Suppressor macrophage (primary cell): ENCODE data around the gene SLC25A21.
"Not testable (repeated sequence)": the region's sequence is repeated elsewhere in the genome, so short reads cannot be mapped to it uniquely, and the experiment has no call there.

ENCODE experiments used
- DNase-seq, 4 experiments: peaks; one replicate each; pipeline ENCODE4 v3.0.0-alpha.2; 2020 to 2022
- total RNA-seq, 17 experiments: gene quantifications; one replicate each; lab custom pipeline; 2026; ENCODE audit warnings: mixed read lengths in 6 of 17, inconsistent platforms in 3 of 17; lab: John Stamatoyannopoulos, UW

SLC25A21 gene
- total RNA-seq = 0 to 2.9 (median 0) reads per million in 17 experiments

GRCh38 chr14:37172024-37172869 lies at the start of gene SLC25A21:
Gene SLC25A21, minus strand, starts transcription at chr14:37172606.
- peak in 3 of 4 experiments; percentile 8 to 12 (median 9) for DNase-seq

DNA sequence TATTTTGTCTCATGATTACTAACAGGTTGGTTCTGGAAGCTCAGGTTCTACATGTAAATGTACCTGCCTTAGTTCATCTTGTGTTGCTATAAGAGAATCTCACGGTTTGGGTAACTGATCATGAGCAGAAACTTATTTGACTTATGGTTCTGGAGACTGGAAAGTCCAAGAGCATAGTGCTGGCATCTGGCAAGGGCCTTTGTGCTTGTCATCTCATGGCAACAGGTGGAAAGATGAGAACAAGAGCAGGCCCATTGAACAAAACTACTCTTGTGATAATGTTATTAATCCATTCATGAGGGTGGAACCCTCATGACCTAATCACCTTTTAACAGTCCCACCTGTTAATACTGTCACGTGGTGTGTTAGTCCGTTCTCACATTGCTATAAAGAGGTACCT lies 48.7 kb upstream of the SLC25A21 start:
- no peak for DNase-seq

GRCh38 chr14:37215345-37215744 lies 42.9 kb upstream of the SLC25A21 start:
- no peak for DNase-seq

DNA sequence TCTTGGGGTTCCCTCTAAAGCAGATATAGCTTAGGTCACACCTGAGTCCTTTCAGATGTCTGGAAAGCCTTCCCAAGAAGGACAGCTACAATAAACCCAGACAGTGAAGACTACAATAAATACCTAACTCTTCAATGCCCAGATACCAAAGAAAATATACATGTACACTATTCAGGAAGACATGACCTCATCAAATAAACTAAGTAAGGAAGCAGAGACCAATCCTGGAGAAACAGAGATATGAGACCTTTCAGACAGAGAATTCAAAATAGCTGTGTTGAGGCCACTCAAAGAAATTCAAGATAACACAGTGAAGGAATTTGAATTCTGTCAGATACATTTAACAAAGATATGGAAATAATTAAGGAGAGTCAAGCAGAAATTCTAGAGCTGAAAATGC lies 40.6 kb upstream of the SLC25A21 start:
- no peak for DNase-seq

- no peak for DNase-seq
These were observed 38.0 kb upstream of the SLC25A21 start for GRCh38 chr14:37210448-37210847.

- not testable (repeated sequence) for DNase-seq
These were observed 37.2 kb upstream of the SLC25A21 start for GRCh38 chr14:37209617-37210016.

DNA sequence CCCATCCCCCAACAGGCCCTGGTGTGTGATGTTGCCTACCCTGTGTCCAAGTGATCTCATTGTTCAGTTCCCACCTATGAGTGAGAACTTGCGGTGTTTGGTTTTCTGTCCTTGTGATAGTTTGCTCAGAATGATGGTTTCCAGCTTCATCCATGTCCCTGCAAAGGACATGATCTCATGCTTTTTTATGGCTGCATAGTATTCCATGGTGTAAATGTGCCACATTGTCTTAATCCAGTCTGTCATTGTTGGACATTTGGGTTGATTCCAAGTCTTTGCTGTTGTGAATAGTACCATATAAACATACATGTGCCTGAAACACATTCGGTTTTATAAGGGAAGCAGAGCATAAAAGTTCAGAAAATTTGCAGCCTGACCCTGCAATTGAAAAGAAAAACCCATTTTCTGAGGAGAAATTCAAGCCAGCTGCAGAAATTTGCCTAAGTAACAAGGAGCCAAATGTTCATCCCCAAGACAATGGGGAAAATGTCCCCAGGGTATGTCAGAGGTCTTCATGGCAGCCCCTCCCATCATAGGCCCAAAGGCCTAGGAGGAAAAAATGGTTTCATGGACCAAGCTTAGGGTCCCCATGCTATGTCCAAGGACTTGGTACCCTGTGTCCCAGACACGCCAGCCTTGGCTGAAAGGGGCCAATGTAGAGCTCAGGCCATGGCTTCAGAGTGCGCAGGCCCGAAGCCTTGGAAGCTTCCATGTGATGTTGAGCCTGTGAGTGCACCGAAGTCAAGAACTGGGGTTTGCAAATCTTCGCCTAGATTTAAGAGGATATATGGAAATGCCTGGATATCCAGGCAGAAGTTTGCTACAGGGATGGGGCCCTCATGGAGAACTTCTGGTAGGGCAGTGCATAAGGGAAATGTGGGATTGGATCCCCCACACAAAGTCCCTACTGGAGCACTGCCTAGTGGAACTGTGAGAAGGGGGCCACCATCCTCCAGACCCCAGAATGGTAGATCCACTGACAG lies 33.5 kb upstream of the SLC25A21 start:
- DNase-seq = not testable (repeated sequence)

GRCh38 chr14:37203423-37203822 lies 31.0 kb upstream of the SLC25A21 start:
- no peak for DNase-seq

DNA sequence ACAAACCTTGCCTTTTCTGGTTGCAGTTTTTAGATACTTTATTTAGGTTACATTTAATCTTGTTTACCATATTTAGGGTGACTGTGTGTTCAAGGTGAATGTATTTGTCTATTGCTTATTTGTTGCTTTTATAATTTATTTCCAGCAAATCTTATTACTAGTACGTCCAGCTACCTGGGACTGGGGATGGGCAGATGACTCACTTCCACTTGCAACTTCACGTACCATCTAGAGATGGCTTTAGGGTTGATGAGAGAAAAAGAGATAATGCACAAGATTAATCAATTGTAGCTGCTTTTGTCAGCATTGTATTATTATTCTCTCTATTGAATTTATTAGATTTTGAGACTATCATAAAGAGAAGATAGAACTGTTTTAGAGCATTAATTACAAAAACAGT lies 30.4 kb upstream of the SLC25A21 start:
- no peak for DNase-seq

DNA sequence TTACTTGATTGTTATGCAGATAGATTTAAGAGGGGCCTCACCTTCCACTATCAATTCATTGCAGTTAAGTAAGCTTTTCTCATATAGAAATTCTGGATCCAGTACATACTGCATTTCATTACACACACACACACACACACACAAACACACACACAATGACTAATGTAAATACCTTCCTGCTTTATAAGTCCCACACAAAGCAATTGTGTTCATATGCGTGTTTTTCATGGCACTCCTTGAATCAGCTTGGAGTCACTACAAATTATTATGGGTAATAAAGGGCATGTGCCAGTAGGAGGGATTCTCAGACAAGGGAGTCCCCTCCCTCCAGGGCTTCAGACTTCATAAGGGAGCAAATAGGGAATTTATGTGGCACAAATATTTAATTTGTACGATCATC lies 29.9 kb upstream of the SLC25A21 start:
- DNase-seq = no peak

- no peak for DNase-seq
These were observed 29.3 kb upstream of the SLC25A21 start for GRCh38 chr14:37201724-37202123.

- DNase-seq = no peak
These were observed 26.5 kb upstream of the SLC25A21 start for GRCh38 chr14:37198907-37199306.

DNA sequence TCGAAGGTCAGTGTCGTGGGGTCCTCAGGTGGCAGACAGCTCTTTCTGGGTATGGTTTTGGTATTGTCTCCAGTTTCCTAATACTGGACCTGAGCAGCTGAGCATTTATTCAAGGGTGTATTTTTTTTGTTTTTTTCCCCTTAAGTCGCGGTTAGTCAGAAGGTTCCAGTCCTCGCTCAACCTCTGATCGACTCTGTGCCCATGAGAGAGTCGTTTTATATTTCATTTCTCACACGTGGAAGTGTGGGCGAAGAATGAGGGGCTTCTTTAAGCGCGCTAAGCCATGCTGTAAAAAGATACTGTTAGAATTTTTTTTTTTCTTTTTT lies 25.8 kb upstream of the SLC25A21 start:
- no peak for DNase-seq

GRCh38 chr14:37197421-37198272 lies 25.2 kb upstream of the SLC25A21 start, which contains the start of gene MIPOL1:
Gene MIPOL1, plus strand, starts transcription at chr14:37197937. Its CDS starts 49,952 bp downstream, at chr14:37247889.
- DNase-seq = peak; percentile 23 to 73 (median 38)

- no peak for DNase-seq
These were observed 24.4 kb upstream of the SLC25A21 start for GRCh38 chr14:37196604-37197420.

GRCh38 chr14:37195327-37195726 lies 22.9 kb upstream of the SLC25A21 start:
- no peak for DNase-seq

DNA sequence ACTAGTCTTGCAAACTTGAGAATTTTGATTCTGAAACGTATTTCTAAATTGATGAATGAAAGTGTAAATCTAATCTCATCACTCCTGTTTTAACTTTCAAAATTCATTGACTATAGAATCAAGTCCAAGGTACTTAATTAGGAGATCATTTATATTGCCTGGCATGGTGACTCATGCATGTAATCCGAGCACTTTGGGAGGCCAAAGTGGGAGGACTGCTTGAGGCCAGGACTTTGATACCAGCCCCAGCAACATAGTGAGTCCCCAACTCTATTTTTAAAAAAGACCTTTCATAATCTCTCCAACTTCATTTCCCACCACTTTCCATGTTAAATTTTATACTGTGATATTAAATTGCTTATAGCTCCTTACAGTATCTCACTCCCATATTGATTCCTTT lies 22.3 kb upstream of the SLC25A21 start:
- DNase-seq = no peak

DNA sequence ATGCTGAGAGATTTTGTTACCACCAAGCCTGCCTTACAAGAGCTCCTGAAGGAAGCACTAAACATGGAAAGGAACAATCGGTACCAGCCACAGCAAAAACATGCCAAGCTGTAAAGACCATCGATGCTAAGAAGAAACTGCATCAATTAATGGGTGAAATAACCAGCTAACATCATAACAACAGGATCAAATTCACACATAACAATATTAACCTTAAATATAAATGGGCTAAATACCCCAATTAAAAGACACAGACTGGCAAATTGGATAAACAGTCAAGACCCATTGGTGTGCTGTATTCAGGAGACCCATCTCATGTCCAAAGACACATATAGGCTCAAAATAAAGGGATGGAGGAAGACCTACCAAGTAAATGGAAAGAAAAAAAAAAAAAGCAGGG lies 17.3 kb upstream of the SLC25A21 start:
- DNase-seq = not testable (repeated sequence)

DNA sequence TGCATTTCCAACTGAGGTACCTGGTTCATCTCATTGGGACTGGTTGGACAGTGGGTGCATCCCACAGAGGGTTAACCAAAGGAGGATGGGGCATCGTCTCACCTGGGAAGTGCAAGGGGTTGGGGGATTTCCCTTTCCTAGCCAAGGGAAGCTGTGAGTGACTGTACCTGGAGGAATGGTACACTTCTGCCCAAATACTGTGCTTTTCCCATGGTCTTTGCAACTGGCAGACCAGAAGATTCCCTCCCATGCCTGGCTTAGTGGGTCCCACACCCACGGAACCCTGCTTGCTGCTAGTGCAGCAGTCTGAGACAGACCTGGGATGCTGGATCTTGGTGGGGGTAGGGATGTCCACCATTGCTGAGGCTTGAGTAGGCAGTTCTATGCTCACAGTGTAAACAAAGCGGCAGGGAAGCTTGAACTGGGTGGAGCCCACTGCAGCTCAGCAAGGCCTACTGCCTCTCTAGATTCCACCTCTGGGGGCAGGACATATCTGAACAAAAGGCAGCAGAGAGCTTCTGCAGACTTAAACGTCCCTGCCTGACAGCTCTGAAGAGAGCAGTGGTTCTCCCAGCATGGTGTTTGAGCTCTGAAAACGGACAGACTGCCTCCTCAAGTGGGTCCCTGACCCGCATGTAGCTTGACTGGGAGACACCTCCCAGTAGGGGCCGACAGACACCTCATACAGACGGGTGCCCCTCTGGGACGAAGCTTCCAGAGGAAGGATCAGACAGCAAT lies 15.6 kb upstream of the SLC25A21 start:
- DNase-seq = not testable (repeated sequence)

DNA sequence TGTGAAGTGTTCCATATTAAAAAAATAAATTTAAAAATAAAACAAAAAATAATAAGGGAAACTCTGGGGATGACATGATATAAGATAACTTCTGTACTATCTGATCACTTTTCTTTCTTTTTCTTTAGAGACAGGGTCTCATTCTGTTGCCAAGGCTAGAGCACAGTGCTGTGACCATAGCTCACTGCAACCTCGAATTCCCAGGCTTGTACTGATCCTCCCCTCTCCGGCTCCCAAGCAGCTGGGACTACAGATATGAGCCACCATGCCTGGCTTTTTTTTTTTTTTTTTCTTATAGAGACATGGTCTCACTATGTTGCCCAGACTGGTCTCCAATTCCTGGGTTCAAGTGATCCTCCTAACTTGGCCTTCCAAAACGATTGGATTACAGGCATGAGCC lies 14.9 kb upstream of the SLC25A21 start:
- DNase-seq = no peak

DNA sequence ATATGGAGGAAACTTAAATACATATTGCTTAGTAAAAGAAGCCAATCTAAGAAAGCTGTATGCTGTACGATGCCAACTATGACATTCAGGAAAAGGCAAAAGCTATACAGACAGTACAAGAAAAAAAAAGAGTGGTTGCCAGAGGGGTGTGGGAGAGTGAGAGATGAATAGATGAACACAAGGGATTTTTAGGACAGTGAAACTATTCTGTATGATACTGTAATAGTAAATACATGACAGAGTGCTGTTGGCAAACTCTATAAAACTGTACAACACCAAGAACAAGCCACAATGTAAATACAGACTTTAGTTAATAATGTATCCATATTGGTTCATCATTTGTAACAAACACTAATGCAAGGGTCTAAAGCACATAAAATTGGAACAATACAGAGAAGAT lies 14.5 kb upstream of the SLC25A21 start:
- DNase-seq = no peak
